HG03469 (cell line): Measurements from ENCODE around the gene UBTD1.

Source experiments
- ATAC-seq: cut with Tn5 transposase; IDR thresholded peaks from one replicate; pipeline ENCODE4 v1.9.1; 2021; ENCODE audit warnings: mild to moderate bottlenecking, moderate library complexity, moderate number of reproducible peaks; ENCODE audit not compliant: unreplicated experiment

Gene UBTD1

GRCh38 chr10:97607095-97607636 lies 108.4 kb downstream of the UBTD1 start:
- no peak for ATAC-seq

- ATAC-seq = no peak
Observed at GRCh38 chr10:97608991-97609561, 110.4 kb downstream of the UBTD1 start.

- no peak for ATAC-seq
Observed at GRCh38 chr10:97611473-97611872, 112.7 kb downstream of the UBTD1 start.

- no peak for ATAC-seq
Observed at GRCh38 chr10:97612386-97612785, 113.7 kb downstream of the UBTD1 start.

- no peak for ATAC-seq
Observed at GRCh38 chr10:97618285-97618684, 119.6 kb downstream of the UBTD1 start.

- no peak for ATAC-seq
Observed at GRCh38 chr10:97618733-97619132, 120.0 kb downstream of the UBTD1 start.
